NCI-H69 (cell line): ENCODE data around the gene EXOSC5.
"Not testable (repeated sequence)": the region's sequence is repeated elsewhere in the genome, so short reads cannot be mapped to it uniquely, and the experiment has no call there.

Experiments used
- DNase-seq: peaks from one replicate; lab custom pipeline; 2025; lab: John Stamatoyannopoulos, UW

Gene EXOSC5

GRCh38 chr19:41366089-41366488 is 31.1 kb downstream of the EXOSC5 start:
- no peak for DNase-seq

- no peak for DNase-seq
These were observed 32.4 kb downstream of the EXOSC5 start for GRCh38 chr19:41364524-41365391.

GRCh38 chr19:41363753-41364523 is 33.2 kb downstream of the EXOSC5 start, which contains the start of gene B9D2:
Gene B9D2 (minus strand): TSS chr19:41364149. CDS start chr19:41363519, 630 bp downstream.
- peak; percentile 99 for DNase-seq

GRCh38 chr19:41363371-41363752 is 33.8 kb downstream of the EXOSC5 start:
- no peak for DNase-seq

- no peak for DNase-seq
These were observed 34.9 kb downstream of the EXOSC5 start for GRCh38 chr19:41362143-41362847.

- DNase-seq = no peak
These were observed 37.4 kb downstream of the EXOSC5 start for GRCh38 chr19:41359741-41360140.

GRCh38 chr19:41357746-41358145 is 39.4 kb downstream of the EXOSC5 start:
- no peak for DNase-seq

GRCh38 chr19:41356984-41357739 is 40.0 kb downstream of the EXOSC5 start:
- DNase-seq = no peak

- DNase-seq = no peak
These were observed 41.4 kb downstream of the EXOSC5 start for GRCh38 chr19:41355802-41356201.

- no peak for DNase-seq
These were observed 42.1 kb downstream of the EXOSC5 start for GRCh38 chr19:41355035-41355434.

GRCh38 chr19:41354343-41354953 is 42.7 kb downstream of the EXOSC5 start:
- DNase-seq = no peak

- DNase-seq = peak; percentile 78
These were observed 43.5 kb downstream of the EXOSC5 start, which contains the start of gene TGFB1 for GRCh38 chr19:41353466-41354342. Gene TGFB1 (minus strand): TSS chr19:41353922. CDS start chr19:41353044, 878 bp downstream.

GRCh38 chr19:41352609-41353465 is 44.3 kb downstream of the EXOSC5 start:
- peak; percentile 78 for DNase-seq

- no peak for DNase-seq
These were observed 44.9 kb downstream of the EXOSC5 start for GRCh38 chr19:41352279-41352608.

GRCh38 chr19:41351339-41352245 is 45.6 kb downstream of the EXOSC5 start:
- peak; percentile 74 for DNase-seq

GRCh38 chr19:41350735-41351338 is 46.3 kb downstream of the EXOSC5 start:
- DNase-seq = no peak

- DNase-seq = not testable (repeated sequence)
These were observed 50.2 kb downstream of the EXOSC5 start for GRCh38 chr19:41346916-41347315.

GRCh38 chr19:41344162-41344561 is 53.0 kb downstream of the EXOSC5 start:
- DNase-seq = no peak
